ENCODE data around the gene AFTPH.
"Not testable (repeated sequence)": the region's sequence is repeated elsewhere in the genome, so short reads cannot be mapped to it uniquely, and the experiment has no call there.

AFTPH gene

DNA sequence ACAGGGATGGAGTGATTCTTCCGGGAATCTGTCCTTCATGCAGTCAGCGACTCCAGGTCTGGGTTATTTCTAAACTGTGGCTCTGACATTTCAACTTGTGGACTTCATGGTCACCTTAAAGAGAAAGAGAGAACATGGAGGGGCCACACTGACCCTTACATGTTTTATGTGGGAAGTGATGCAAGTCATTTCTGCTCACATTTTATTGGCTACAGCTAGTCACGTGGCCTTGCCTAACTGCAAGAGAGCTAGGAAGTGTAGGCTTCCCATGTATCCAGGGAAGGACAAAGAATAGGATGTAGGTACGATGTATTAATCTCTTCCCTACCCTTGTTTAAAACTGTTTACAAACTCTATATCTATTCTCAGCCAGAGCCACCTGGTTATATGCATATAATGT, 30.3 kb upstream of the AFTPH start:
- no peak for DNase-seq (ENCODE audit: low spot score)

DNA sequence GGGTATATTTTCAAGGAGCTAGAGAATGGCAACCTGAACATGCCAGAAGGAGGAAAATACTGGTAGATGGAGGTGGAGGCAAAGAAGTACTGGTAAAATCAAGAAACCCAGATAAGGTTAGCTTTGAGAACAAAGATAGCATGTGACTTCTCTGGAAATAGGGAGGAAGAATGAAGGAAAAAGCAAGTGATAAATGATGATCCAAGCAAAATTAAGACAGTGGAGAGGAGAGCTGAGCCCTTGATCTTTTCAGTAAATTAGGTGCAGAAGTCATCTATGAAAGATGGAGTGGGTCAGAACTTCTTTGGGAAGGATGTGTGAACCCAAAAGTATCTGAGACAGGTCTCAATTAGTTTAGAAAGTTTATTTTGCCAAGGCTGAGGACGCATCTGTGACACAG, 25.7 kb upstream of the AFTPH start:
- DNase-seq (ENCODE audit: low spot score), result no peak

DNA sequence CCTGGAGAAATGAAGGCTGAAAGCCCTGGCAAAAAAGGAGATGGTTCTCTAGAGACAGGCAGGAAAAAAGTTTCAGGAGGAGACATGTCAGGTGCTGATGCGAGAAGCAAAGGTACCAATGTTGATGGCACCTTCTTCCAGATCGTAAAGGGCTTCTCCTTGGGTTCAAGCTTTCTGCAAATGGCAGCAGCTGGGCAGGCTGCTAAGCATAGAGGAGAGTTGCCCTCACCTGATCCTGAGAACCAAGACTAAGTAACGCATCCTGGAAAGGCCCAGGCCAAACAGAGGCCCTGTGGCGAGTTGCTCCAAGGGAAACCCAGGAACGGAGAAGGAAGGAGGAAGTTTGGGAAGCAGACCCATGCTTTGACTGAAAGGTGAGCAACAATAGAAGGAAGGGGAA, 23.6 kb upstream of the AFTPH start:
- DNase-seq (ENCODE audit: low spot score), result no peak

DNA sequence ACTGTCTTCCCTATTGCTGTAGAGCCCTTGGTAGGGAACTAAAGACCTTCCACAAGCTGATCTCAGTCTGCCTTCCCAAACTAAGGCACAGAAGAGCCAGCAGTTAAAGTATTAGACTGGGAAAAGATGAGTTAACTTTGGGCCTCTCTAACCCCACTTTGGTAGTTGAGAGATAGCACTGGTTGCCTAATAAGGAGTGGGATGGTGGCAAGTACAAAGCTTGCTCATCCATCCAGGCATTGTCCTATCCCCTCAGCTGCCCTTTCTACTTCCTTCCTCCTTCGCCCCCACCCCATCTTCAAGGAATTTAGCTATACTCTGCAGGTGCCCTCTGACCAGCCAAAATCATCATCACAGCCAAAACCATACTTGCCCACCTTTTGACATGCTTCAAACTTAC, 22.2 kb upstream of the AFTPH start:
- no peak for DNase-seq (ENCODE audit: low spot score)

DNA sequence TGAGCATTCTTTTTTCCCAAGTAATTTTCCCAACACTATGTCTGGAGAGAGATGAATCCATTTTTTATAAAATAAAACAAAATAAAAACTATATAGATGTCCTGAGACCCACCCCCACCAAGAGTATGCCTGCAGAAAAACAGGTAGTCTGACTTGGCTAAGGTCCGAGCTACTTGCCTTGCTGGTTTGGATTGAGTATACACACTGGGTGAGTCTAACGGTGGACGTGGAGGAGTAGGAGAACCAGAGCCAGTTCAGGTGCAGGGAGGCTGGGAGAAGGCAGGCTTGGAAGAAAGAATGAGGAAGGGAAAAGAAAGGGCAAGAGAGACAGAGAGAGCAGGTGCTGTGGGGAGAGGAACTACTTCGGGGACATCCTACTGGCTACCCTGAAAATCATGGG, 21.3 kb upstream of the AFTPH start:
- DNase-seq (ENCODE audit: low spot score), result no peak

DNA sequence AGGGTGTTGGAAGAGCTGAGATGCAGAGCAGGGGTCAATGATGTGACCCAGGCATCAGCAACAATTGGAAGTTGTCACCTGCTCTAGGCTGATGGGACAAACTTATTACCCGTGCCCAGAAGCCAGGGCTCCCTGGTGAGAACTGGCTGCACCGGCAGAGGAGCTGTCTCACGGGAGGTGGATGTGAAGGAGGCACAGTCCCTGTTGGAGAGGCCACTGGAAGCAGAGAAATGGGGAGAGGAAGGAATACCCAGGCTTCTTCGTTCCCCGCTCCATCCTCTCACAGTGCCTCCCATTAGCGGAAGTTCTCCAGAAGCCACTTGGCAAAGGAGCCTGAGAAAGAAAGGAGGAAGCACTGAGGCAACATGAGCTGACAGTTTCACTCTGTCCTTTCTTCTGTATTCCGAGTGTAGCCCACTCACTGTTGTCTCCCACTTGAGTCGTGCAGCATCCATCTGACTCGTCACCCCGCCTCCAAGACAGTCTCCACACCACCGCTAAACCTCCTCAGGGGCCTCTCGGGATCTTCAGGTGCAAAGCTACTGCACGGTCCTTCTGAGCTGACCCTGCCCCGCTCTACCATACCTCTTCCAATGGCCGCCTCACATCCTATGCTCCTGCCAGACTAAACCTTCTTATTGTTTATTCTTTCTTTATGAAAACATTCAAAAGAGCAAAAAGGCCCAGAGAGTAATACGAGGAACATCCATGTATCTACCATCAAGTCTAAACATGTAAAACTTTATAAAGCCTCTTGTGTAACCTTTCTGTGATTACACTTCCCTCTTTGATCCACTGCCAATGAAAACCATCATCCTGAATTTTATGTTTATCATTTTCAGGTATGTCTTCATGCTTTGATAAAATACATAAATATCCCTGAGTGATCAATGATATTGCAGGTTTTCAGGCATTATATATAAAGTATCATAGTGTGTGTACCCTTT, 19.1 kb upstream of the AFTPH start:
- DNase-seq (ENCODE audit: low spot score), result no peak

DNA sequence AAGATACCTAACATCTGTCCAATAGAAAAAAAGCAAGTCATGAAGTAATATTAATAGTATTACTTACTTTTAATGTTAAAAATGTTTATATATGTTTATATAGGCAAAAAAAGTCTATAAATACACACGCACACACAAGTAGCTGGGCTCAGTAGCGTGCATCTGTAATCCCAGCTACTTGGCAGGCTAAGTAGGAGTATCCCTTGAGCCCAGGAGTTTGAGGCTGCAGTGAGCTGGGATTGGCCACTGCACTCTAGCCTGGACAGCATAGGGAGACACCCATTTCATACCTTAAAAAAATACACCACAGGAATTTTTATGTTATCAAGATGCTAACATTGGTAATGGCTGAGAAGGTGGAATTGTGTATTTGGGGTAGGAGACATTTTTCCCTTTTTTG, 17.4 kb upstream of the AFTPH start:
- no peak for DNase-seq (ENCODE audit: low spot score)

DNA sequence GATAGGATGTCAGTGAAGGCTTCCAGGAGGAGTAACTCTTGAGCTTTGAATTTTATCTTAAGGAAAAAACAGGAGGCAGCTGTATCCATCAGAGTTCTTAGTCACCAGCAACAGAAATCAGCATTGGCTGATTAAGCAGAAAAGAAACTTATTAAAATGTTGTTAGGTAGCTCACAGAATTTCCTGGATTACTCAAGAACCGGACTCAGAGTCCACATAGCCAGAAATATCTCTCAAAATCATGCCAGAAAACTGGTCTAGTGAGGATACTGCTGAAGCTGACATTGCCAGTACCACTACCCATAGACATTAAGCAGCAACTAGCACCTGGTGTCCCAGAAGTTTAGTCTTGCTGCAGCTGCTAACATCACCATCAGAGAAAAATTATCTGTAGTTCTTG, 10.1 kb upstream of the AFTPH start:
- DNase-seq (ENCODE audit: low spot score), result no peak

DNA sequence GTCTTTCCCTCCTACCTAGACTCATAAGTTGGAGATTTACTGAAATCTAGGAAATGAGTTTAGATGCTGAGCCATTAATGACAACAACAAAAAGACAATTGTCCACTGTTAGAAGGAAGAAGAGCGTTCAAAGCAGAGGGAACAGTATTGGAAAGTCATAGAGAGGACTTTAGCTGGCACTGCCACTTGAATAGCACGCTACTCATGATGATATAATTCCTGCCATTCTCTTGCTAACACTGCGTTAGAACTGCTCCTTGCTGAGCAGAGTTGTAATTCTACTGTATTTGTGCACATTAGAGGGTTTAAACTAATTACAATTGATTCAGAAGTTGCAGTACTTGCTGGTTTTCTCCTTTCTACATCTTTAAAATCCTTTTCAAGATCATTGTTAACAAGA, 9.0 kb upstream of the AFTPH start:
- DNase-seq (ENCODE audit: low spot score), result no peak

DNA sequence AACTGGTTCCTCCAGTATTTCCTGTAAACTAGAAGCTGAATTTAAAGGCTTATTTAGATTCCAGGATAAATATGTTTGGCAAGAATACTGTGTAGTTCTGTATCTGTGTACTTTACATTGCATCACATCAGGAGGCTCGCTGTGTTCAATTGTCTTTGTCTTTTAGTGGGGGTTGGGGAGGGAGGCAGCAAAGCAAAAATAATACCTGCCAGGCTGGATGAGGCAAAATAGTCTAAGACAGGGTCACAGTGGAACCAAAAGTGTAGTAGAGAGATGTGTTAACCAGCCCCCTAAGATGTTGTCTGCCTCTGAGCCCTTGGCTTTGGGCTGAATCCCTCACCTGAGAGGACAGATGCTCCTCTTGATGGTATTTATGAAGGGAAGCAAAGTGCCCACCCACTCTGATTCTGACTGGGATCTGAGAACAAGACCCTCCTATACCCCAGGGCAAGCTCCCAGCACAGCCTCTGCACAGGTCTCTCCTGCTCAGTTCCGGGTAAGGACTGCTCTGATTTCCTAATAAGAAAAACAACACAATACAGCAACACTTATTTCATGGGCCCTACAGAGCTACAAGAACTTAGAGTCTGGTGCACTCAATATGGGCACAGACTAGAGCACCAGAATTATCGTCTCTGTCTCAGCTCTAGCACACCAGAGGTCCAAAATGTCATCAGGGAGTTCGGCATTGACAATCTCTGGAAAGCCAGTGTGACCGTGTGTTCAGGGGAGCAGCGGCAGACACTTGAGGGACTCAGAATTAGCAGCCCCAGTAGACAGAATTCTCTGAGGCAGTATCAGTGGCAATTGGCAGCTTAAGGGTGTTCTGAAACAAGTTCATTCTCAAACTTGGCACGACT, 7.2 kb upstream of the AFTPH start:
- DNase-seq (ENCODE audit: low spot score), result no peak

DNA sequence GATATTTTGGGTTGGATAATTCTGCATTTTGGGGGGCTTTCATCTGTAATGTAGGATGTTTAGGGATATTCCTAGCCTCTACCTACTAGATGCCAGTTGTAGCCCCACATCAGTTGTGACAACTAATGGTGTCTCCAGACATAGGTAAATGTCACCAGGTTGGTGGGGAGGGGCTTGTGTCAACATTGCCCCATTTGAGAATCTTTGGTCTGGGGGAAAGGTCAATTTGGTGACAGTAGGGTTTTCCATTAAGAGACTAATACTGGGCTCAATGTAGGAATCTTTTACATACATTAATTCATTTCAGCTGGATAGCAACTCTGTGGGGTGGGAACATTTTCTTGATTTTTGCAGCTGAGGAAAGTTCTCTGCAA, 6.6 kb upstream of the AFTPH start:
- no peak for DNase-seq (ENCODE audit: low spot score)

DNA sequence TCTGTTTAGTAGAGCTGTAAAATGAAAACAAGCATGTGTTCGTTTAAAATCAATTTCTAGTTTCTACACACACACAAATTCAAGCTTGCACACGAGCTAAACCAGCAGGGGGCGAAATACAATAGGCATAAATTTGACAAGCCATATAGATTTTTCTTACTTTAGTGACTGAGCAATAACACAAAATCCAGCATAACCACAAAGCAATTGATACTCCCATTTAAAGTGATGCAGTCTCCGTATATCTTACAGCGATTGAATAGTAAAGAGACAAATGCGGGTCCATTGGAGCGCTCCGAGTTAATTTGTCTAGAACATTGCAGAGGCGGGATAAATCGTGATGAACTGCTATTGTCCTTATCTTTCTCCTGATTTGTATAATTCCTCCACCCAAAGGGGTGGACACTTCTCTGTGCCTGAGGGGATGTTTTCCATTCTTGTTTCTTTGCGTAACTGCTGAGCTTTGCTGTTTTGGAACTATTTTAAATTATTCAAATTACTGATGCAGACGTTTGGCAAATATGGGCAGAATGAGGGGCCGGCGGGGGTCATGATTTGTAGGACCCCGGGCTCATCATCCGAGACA, 1.2 kb upstream of the AFTPH start:
- peak; percentile 67 for DNase-seq (ENCODE audit: low spot score)

DNA sequence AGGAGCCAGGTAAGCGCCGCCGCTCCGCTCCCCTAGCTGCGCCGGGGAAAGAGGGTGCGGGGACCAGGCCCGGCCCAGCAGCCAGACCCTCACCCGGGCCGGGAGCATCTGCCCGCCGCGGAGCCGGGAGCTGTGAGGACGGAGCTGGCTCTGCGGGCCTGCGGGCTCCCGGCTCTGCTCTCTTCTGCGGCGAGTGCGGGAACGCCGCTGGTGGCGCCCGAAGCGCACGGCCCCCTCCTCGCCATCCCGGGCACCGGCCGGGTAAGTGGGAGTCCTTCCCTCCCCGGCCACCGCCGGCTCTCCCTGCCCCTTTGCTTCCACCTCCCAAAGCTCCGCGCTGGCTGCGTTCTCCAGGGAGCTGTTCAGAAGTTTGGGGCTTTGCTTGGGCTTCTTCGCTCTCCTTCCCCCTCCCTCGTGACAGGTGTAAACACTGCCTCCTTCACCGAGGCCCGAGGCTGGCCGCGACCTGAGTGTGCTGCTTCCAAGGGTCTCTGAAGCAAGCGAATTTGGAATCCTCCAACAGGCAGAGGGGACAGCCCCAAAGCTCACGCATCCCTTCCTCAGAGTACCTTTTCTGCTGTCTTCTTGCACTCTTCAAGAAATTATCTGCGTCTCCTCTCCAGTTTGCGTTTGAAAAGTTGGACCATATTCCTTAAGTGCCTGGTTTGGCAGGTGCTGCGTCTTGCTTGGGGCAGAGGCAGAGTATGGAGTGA, 632 bp downstream of the AFTPH start:
- peak; percentile 61 for DNase-seq (ENCODE audit: low spot score)

DNA sequence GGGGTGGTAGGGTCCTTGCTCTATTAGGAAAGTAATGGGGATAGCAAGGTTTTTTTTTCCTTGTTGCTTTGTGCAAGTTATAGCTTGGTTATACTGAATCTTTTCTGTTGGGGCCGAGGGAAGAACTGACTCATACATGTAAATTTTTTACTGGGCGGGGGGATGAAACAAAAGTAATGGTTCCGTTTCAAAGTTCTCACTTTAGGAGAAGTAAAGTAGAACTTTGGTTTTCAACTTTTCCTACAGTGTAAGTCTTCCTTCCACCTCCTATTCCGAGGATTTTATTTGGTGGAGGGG, 1.1 kb downstream of the AFTPH start:
- no peak for DNase-seq (ENCODE audit: low spot score)

DNA sequence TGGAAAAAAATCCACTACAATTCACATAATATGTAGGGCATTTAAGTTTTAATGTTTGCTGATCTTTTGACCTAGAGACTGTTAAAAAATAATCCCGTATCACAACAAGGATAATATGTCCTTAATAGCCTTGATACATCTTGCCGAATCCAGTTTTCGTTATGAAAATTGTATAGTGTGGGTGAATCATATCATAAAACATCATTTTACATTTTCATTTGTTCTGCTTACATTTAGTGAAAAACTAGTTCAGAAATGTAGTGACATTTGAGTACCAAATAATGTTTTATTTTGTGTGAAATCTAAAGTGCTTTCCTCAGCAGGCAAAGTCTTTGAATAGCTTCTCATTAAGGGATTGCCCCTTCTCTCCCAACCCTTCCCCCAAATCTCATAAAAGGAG, 1.9 kb downstream of the AFTPH start:
- DNase-seq (ENCODE audit: low spot score), result no peak

DNA sequence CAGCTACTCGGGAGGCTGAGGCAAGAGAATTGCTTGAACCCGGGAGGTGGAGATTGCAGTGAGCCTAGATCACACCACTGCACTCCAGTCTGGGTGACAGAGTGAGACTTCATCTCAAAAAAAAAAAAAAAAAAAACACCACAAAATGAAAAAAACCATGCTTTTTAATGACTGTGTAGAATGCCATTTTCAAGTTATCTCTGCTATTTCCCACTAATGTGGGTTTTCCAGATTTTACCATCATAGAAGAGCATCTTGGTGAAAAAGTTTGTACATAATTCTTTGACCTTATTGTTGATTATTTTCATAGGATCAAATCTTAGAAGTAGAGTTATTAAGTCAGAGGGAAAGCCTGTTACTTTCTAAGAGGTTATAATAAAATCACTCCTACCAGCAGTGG, 6.8 kb downstream of the AFTPH start:
- not testable (repeated sequence) for DNase-seq (ENCODE audit: low spot score)

DNA sequence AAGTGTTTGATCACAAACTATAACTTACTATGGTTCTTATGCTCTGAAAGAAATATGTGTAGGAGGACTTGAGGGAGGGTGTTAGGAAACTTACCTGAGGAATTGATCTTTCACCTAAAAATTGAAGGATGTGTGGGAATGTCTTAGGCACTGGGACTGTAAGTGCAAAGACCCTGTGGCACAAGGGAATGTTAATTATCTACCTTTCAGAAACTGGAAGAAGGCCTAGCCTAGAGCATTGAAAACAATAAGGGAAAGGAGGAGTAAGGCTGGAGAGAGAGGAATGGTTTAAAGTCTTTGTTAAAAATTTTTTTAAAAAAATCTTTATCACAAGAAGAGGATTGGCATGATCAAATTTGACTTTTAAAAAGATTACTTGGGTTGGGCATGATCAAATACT, 7.9 kb downstream of the AFTPH start:
- no peak for DNase-seq (ENCODE audit: low spot score)

DNA sequence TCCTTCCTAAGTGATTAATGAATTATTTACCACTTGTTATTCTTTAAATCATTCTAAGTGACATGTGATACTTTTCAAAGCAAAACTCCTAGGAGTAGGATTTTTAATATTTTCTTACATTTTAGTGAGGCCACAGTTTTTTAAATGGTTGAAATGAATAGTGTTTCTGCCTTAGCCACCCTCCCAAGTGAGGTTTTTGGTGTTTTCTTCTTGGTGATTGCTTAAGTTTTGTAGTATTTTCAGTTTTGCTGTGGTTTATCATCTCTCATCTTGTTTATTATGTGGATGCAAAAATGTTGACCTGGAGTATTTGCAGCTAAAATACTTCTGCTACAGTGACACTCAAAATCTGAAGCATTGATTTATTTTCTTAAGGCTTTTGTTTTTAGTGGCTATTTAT, 9.8 kb downstream of the AFTPH start:
- DNase-seq (ENCODE audit: low spot score), result no peak

DNA sequence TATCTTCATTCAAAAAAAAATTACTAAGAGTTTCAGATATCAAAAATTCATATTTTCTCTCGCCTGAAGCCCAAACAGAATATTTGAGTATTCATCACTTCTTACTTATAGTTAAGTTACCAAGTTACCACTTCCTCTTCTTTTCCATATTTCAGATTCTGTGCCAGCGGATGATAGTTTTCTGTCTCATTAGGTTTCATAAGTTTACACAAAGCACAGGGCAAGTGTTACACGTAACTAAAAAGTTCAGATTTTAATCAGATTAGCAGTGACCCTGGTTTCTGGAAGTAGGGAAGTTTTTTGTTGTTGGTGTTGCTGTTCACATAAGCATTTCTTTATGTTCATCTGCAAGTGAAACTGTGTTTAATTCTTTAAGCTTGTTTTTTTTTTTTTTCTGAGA, 10.2 kb downstream of the AFTPH start:
- no peak for DNase-seq (ENCODE audit: low spot score)

DNA sequence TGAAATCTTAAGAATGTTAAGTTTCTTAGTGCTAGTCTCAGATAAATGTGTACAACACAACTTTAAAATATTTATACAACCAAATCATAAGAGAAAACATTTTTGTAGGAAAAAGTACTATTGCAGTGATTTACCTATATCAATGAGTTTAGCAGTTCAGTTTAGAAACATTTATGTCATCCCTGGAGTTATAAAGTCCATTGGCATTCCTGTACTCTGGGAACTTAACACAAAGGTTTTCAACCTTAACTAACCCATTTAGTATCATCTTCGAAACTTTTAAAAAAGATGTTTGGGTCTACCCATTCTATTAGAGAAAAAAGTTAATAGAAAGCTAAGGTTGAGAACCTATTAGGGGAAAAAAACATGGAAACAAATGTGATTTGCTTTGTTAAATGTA, 10.9 kb downstream of the AFTPH start:
- no peak for DNase-seq (ENCODE audit: low spot score)

DNA sequence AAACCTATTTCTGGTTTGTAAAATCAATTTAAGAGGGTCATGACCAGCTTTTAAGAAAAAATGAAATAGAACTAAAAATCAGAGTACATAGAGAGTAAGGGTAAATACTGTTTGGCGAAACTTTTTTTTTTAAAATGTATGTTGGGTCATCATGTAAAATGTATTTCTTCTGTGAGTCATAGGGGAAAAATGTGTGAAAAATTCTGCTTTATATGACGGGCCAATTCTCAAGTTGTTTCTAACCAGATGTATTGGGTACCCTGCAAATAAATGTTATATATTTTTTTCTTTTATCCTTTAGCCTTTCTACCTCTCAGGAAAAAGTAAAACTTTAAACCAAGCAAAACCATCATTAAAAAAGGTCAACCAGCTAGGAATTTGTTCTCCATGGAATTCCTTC, 13.9 kb downstream of the AFTPH start:
- DNase-seq (ENCODE audit: low spot score), result no peak

DNA sequence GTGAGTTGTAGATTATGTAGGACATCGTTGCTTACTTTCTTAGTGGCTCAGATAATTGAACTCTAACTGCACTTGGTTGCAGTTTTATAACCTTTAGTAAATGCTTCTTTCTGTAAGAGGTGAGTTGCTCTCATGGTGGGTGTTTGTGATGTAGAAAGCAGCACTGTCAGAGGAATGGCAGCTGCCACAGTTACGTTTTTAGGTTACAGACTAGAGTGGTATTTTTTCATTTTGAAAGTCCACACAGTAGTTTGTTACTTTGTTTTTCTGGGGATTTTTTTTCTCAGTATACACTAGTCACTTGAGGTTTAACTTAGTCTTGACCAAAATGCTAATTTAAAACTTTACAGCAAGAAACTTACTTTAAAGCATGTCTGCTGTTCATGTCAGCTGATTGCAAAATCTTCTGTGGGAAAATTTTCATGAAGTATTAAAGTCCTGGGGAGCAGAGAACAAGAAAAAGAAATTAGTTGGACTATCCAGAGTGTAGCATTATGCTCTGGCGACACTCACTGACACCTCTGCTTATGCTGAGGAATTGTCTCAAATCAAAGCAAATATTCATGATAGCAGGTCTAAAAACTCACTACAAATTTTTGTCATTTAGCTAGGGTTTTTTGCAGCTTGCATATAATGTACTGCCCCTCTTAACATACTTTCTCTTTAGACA, 14.8 kb downstream of the AFTPH start:
- no peak for DNase-seq (ENCODE audit: low spot score)

Measured in AG08396 (cell line).